Cortex of kidney (tissue), 1 donor: Measurements from ENCODE around the gene NKX2-4.
"Not testable (repeated sequence)": the region's sequence is repeated elsewhere in the genome, so short reads cannot be mapped to it uniquely, and the experiment has no call there.

Experiments used
- DNase-seq: peaks from one replicate; lab custom pipeline; 2025; lab: John Stamatoyannopoulos, UW

The NKX2-4 gene

DNA sequence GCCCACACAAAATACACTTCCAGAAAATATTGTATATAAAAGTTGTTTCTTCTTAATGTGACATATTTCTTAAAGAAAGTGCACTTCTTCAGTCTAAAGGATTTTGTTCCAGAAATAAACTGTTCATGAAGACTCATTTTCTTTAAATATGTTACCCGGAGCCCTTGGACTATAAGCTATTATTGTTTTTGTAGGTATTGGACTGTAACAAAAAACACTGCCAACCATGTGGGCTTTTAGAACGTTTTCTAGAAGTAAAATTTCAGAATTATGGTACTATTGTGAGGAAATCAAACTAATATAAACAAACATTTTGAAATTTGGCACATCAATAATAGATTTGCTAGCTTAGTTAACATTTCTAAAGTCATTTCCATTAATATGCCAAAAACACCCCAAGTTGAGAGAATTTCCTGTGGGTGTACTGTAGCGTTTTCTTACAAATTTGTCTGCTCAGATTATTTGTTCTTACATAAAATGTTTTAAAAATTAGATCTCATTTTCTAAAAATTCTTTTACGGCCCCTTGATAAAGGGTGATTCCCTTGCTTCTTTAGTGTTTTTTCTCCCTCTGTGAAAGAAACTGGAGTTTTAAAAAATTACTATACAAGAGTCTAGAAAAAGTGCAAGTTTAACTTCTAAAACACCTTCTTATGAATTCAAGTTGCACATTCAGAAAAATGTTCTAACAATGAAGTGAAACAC lies 3.4 kb downstream of the NKX2-4 start:
- DNase-seq = no peak

DNA sequence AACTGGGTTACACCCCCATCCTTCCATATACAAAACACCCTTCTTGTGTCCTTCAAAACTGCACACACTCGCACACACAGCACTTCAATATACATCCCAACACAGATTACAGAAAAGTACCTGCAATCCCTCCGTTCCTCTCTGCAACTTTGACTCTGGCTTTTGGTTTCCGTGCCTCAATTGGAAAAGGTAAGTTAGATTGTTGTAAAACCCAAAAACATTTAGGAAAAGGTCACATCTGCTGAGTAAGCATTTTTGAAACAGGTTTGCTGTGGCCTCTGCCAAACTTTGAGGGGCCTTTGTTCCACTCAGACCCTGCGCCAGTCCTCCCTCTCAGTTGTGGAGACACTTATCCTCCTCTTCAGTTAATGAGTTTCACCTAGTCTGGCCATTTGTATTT lies 4.2 kb downstream of the NKX2-4 start:
- DNase-seq = no peak

DNA sequence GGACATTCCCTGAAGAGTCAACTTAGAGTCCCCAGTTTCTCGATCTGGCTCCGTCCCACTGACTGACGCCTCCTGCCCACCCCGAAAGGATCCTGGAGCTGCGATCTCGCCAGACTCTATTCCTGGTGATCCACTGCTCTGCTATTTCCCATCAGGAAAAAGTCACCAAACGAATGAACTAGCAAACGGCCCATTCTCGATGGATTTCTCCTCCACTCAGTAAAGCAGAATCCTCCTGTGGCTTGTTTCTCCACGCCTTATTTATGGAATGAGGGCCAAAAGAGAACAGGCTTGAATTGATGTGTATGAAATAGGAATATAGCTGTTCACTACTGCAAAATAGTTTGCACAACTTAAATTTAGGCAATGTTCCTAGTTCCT lies 5.4 kb downstream of the NKX2-4 start:
- DNase-seq = no peak

DNA sequence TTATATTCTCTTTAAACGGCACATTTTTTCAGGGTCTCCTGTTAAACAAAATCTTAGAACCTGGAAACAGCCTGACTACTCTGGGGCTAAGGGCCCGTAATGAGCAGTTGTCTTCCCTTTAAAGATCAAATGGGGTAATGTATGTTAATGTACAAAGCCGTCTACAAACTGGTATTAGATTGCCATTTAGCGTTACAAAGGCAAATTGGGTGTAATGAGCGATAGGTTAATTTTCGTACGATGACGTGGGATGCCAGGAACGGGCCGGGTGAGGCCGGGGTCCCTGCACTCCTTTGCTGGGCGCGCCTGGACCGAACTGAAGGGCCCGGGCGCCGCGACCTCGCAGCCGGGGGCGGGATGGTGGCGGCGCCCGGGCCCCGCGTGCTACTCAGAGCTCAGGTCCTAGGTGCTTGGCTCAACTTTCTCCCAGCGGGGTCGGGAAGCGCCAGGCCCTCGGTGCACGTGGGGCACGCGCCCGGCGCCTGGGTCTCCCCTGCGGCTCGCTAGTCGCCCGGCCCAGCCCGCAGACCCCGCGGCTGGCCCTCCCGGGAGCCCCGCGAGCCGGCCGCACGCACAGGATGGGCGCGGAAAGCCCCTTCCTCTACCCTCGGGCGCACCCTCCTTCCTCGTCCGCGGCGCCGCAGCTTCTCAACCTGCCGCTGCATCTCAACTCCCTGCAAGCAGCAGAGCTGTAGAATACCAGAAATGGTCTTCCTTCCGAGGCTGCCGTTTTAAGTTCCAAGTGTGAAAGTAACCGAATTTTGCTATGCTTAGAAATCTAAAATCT lies 5.9 kb downstream of the NKX2-4 start:
- DNase-seq = no peak

DNA sequence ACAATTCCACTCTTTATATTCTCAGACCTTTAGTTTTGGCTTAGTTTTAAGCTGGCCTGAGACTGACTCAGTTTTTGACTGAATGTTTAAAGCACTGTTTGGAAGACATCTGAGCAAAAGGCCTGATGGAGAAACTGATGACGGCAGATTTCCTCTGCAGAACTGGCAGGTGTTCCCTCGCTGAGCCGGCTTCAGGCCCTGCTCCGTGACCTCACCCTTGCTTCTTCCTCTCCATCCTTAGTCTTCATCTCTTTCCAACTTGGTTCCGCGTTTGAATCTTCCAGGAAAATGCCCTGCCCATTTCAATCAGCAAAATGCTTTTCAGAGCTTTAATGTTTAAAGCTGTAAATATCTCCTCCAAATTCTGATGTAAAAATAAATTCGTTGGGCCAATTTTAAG lies 6.6 kb downstream of the NKX2-4 start:
- DNase-seq = no peak

DNA sequence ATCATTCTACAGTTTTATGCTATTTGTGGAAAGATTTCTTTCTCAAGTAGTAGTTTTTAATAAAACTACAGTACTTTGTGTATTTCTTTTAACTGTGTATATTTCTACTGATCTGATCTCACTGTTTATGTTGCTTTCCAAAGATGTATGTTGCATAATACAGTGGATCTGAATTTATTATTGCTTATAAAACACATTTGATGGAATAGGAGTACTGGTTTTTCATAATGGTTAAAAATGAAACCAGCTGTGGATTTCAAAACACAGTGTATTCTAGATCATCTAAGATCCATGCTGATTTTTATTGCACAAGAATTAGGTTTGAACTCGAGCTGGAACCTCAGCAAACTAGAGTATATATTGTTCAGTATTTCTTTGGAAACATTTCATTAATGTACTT lies 8.0 kb downstream of the NKX2-4 start:
- DNase-seq = no peak

DNA sequence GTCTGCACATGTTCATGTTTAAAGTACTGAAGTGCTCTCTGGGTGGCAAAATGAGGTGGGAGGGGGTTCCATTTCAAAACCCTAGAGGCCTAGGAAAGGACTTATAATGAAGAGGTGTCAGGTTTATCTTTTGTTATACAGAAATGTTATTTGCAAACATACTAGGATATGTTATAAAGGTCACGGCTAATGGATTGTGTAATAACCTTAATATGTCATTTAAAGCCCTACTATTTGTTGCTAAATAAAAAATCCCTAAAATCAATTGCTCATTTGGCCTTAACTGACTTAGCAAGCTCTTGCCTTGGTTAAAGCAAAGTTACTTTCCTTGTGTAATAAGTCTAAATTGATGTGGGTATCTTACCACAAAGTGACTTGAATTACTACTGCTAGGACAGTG lies 8.8 kb downstream of the NKX2-4 start:
- no peak for DNase-seq

DNA sequence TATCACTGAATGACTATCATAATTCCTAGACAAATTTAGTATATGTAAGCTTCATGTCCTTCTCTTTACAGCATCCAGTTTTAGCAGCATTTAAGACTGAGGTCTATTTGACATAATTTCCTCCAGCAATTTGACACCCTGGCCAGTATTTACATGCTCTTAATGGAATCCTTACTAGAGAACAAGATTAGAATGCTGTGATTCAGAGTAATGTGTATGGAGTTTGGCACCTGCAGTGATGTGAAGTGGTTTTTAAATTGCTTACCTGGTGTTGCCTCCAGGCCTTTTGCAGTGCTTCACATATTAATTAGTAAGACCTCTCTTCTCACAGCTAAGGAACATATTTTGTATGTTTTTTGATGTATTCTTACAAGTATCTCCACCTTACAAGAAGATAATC lies 9.8 kb downstream of the NKX2-4 start:
- DNase-seq = no peak

DNA sequence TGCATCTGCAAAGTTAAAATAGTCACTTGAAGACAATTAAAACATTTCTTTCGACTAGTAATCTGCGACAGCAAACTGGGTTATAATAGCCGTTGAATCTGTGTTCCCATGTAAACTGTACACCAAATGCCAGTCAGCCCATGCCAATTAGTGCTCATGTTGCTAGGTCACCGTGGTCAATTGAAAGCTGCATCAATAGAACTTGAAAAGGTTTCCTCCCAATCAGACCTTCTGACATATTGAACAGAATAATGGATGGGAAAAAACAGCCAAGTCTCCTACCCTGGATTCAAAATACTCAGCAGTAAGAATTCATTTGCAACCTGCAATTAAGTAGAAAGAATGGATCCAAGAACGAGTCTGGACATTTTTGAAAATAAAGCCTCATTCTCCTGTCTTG lies 11.2 kb downstream of the NKX2-4 start:
- no peak for DNase-seq

DNA sequence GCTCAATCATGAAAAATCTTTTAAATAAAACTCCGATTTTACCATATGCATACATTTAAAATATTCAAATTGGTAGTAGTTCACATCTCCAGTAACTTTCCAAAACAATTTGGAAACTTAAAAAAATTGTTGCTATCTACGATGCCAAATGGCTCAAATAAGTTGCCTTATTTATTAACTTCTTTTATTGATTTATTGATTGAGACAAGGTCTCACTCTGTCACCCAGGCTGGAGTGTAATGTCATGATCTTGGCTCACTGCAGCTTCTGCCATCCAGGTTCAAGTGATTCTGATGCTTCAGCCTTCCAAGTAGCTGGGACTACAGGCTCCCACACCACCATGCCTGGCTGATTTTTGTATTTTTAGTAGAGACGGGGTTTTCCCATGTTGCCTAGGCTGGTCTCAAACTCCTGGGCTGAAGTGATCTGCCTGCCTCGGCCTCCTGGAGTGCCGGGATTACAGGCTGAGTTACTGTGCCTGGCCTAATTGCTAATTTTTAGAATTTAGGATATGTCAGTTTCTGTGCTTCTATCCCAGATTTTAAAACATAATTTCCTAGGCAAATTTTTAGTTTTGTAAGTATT lies 12.9 kb downstream of the NKX2-4 start:
- no peak for DNase-seq

DNA sequence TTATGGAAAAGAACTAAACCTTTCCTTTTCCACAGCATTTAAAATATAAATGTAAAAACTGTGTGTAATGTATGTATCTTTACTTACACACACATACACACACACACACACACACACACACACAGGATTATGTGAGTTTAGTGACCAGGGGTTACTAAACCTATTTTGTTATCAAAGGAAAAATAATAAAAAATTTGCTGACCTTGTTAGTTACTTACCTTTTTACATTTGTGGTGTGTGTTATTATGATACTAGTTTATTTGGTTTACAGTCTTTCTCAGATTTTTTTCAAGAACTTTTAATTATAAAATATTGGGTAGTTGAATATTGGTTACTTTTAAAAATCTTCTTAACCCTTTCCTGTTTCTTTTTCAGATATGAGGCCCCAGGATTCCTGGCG lies 15.7 kb downstream of the NKX2-4 start:
- DNase-seq = no peak

DNA sequence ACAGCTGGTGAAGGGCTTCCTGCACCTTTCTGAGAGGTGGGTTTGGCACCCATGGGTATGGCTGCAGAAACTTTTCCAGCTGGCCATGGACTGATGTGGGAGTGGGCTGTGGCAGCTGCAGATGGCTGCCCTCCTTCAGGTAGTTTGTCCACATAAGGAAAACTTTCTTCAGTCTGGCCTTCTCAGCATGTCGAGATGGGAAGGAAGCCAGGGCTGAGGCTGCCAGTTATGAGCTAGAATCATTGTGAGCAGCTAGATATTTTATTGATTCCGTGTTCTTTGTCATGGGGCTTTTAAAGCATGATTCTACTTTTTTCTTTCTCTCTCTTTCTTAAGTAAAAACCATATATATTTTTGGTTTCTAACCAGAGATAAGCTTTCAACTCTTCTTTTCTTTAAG lies 16.6 kb downstream of the NKX2-4 start:
- no peak for DNase-seq

DNA sequence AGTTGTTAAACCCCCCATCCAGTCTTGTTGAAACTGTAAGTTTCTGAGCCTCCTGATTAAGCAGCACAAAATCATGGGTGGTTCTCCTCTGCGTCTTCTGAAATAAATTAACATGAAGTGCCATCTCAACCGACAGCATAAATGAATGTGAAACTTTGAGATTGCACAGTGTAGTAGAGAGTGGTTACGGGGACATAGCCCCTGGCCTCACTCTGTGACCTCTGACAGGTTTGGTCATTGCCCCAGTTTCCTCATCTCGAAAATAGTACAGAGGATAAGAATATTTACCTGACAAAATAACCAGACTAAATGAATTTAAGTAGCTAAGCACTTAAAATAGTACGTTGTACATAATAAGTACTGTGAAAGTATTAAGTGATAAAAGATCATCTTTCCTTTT lies 19.1 kb downstream of the NKX2-4 start:
- no peak for DNase-seq

DNA sequence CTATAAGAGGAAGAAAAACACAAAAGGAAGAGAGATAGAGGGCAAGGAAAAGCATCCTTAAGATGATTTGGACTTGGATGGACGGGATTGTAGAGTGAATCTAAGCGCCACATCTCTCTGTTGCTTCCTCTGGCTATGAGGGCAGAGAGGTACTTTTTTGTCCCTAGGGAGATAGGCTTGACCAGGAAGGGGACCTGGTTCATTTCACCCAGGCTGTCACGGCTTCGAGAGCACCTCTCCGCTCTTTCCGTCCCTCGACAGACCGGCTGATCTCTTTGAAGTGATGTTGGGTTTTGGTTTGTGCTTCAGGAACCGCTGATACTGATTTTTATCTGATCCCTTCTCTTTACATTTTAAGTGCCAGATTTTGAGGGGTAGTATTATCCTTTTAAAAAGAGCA lies 19.6 kb downstream of the NKX2-4 start:
- DNase-seq = no peak

DNA sequence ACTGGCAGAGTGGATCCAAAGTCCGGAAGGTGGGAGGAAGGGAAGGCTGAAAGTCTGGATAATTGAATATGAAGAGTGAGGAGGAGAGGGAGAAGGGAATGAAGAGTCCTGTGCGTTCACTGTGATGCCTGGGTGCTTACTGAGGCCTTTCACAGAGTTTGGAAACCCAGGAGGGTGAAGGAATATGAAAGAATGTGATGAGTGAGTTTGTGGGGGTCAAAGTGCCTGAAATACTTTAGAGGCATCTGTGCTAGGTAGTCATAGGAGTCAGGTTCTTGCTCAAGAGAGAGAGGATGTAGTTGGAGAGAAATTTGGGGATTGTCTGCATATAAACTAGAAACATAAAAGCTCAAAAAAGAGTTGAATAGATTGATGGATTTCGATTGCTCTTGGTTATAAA lies 20.7 kb downstream of the NKX2-4 start:
- no peak for DNase-seq

DNA sequence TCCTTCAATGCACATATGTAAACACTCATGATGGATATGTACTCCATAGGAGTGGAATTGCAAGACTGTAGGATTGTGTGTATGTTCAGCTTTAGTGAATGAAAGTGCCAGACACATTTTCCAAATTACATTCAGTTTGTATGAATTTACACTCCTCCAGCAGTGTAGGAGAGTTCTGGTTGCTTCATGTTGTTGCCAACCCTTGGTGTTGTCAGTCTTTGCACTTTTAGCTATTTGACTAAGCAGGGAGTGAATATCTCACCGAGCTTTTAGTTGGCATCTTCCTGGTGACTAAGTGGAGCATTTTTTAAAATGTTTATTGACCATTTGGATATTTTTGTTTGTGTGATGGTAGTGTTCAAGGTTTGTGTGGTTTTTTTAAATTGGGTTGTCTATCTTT lies 23.9 kb downstream of the NKX2-4 start:
- DNase-seq = no peak

DNA sequence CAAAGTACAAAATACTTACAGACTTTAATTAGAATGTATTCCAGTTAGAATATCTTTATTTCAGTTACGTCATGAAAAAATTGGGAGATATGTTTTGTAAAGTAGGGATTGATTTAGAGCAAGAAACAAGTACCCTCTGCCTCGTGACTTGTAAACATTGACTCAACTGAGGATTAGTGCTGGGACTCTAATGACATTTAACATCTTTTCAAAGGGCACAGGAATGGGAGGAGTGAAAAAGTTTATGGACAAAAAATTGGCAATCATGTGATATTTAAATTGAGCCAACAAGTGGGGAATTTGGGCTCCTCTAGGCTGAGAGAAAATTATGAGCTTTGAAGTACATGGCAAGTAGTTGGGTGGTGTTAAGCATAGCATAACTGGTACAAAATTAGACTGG lies 25.3 kb downstream of the NKX2-4 start:
- no peak for DNase-seq

DNA sequence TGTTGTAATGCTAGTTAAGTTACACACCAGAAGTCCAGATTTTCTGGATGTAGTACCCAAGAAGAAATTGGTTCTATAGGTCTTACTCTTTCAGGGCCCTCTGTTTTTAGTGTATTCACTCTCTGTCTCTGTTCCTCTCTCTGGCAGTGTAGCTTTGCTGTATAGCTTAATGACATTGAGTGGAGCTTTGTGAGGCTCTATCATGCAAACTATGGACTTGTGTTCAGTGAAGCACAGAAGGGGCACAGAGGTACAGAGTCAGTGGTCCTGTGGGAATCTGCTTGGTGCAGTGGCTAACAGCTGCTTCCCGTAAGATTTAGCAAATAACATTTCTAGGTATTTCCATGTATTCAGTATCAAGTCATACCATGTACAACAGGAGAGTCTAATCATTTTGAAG lies 26.1 kb downstream of the NKX2-4 start:
- DNase-seq = no peak

DNA sequence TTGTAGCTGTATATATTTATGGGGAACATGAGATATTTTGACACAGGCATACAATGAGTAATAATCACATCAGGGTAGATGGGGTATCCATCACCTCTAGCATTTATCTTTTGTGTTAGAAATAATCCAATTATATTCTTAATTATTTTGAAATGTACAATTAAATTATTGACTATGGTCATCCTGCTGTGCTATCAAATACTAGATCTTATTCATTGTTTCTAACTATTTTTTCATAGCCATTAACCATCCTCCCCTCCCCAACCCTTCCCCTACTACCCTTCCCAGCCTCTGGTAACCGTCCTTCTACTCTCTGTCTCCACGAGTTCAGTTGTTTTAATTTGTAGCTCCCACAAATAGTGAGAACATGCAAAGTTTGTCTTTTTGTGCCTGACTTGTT lies 28.5 kb downstream of the NKX2-4 start:
- no peak for DNase-seq

DNA sequence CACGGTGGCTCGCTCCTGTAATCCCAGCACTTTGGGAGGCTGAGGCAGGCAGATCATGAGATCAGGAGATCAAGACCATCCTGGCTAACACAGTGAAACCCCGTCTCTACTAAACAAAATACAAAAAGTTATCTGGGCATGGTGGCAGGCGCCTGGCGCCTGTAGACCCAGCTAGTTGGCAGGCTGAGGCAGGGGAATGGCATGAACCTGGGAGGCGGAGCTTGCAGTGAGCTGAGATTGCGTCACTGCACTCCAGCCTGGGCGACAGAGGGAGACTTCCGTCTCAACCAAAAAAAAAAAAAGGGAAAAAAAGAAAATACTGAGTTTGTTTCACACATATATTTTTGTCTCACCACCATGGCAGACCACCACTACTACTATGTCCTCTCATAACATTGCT lies 31.1 kb downstream of the NKX2-4 start:
- not testable (repeated sequence) for DNase-seq

DNA sequence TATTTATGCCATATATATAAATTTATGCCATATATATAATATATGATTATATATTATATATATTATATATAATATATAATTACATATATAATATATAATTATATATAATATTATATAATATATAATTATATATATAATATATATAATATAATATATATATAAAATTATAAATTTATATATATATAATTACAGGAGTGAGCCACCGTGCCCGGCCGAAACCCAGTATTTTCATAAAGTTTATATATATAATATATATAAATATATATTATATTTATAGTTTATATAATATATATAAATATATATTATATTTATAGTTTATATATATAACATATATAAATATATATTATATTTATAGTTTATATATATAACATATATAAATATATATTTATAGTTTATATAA lies 31.6 kb downstream of the NKX2-4 start:
- DNase-seq = no peak

DNA sequence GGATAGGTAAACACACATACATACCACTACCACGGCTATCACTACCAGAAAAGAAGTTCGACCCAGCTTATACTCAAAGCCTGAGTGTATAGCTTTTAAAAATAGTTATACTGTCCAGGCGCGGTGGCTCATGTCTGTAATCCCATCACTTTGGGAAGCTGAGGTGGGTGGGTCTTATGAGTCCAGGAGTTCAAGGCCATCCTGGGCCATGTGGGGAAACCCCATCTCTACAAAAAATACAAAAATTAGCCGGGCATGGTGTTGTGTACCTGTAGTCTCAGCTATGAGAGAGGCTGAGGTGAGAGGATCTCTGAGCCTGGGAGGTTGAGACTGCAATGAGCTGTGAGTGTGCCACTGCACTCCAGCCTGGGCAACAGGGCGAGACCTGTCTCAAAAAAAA lies 32.9 kb downstream of the NKX2-4 start:
- no peak for DNase-seq

DNA sequence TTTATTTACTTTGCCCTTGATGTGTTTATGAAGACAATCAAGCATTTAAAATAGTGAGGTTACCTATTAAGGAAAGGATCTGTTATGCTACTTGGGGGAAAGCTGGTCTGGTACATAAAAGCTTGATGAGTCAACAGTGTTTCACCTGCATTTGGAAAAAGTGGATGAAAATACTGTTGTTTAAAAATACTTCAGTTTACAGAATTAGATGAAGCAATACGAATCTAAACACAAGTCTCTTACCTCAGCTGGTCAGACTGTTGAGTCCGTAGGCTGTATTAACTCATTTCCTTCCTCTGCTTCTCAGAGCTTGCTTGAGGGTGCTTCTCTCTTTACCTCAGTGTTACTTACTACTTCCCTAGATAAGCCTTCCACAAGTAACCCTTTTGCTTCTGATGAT lies 36.1 kb downstream of the NKX2-4 start:
- no peak for DNase-seq

DNA sequence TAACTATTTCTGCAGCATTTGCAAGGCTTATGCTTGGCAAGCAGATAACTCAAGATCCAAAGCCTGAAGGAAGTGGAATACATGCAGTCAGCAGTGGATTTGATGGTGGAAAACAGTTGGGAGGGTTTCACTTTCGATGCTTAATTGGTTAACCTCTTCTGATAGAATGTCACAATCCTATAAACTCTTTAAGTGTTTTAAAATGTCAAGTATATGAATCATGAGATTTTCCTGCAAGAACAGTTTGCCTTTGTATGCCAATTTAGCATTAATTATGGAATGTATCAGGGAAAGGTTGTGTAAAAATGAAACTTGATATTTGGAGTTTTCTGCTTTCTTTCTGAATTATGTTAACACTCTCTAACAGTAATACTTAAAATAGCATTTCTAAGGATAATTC lies 36.6 kb downstream of the NKX2-4 start:
- no peak for DNase-seq
